Liver (tissue), 9 donors: ENCODE measurements around the gene ORC3. TPM values are rescaled to one million over a fixed set of nuclear protein-coding genes. Genes with fewer than 3 reads are reported as not detected.
"Not testable (repeated sequence)": the region's sequence is repeated elsewhere in the genome, so short reads cannot be mapped to it uniquely, and the experiment has no call there.

ENCODE experiments used
- DNase-seq: peaks from one replicate; pipeline ENCODE4 v3.0.0-alpha.2; 2017; ENCODE audit warnings: low spot score
- H3K27ac ChIP-seq, 2 donors: one replicate each; pipeline ENCODE4 v1.7.0; 2013; ENCODE audit warnings: inconsistent platforms in 2 of 2, low read length in 2 of 2, control low read depth in 1 of 2, low read depth in 1 of 2, mild to moderate bottlenecking in 1 of 2
- H3K27me3 ChIP-seq, 4 donors: one replicate each; pipeline versions ENCODE4 v1.6.1 to v1.7.0; 2013; ENCODE audit warnings: low read length in 3 of 4, inconsistent platforms in 1 of 4, mild to moderate bottlenecking in 1 of 4, moderate library complexity in 1 of 4; ENCODE audit not compliant: control insufficient read depth in 4 of 4, insufficient read depth in 4 of 4
- H3K36me3 ChIP-seq, 4 donors: one replicate each; pipeline versions ENCODE4 v1.6.1 to v1.7.0; 2013; ENCODE audit warnings: low read length in 3 of 4, mild to moderate bottlenecking in 3 of 4, low read depth in 1 of 4, moderate library complexity in 1 of 4; ENCODE audit not compliant: control insufficient read depth in 4 of 4, insufficient read depth in 3 of 4
- H3K4me1 ChIP-seq, 4 donors: one replicate each; pipeline versions ENCODE4 v1.6.1 to v1.7.0; 2013; ENCODE audit warnings: low read length in 3 of 4, mild to moderate bottlenecking in 3 of 4, moderate library complexity in 1 of 4; ENCODE audit not compliant: control insufficient read depth in 4 of 4, insufficient read depth in 4 of 4
- H3K4me3 ChIP-seq, 3 donors: one replicate each; pipeline versions ENCODE4 v1.6.1 to v1.7.0; 2013; ENCODE audit warnings: low read length in 3 of 3, control low read depth in 1 of 3, low read depth in 1 of 3, mild to moderate bottlenecking in 1 of 3
- H3K9ac ChIP-seq, 2 donors: one replicate each; pipeline ENCODE4 v1.7.0; 2013; ENCODE audit warnings: low read length in 2 of 2, mild to moderate bottlenecking in 2 of 2, moderate library complexity in 2 of 2, control low read depth in 1 of 2, low read depth in 1 of 2
- H3K9me3 ChIP-seq, 4 donors: one replicate each; pipeline versions ENCODE4 v1.6.1 to v1.7.0; 2013; ENCODE audit warnings: low read length in 3 of 4; ENCODE audit not compliant: control insufficient read depth in 4 of 4
- EGR1 ChIP-seq, 2 donors: IDR thresholded peaks; 2 replicates each; pipeline ENCODE4 v1.6.1; 2016 to 2018; ENCODE audit warnings: antibody characterized with exemption in 2 of 2, low read depth in 2 of 2
- FOXA1 ChIP-seq: IDR thresholded peaks from 2 replicates; pipeline ENCODE4 v1.6.1; 2016; ENCODE audit warnings: antibody characterized with exemption
- FOXA2 ChIP-seq: IDR thresholded peaks from 2 replicates; pipeline ENCODE4 v1.6.1; 2016; ENCODE audit warnings: antibody characterized with exemption
- GABPA ChIP-seq, 2 donors: IDR thresholded peaks in 1 of 2; conservative IDR thresholded peaks in 1 of 2; 2 replicates each; pipeline ENCODE4 v1.6.1; 2016; ENCODE audit warnings: antibody characterized with exemption in 2 of 2, mild to moderate bottlenecking in 1 of 2, moderate library complexity in 1 of 2
- HNF4A ChIP-seq, 2 donors: conservative IDR thresholded peaks; 2 replicates each; pipeline ENCODE4 v1.6.1; 2016; ENCODE audit warnings: antibody characterized with exemption in 2 of 2, mild to moderate bottlenecking in 2 of 2
- HNF4G ChIP-seq: IDR thresholded peaks from 2 replicates; pipeline ENCODE4 v1.6.1; 2016; ENCODE audit warnings: antibody characterized with exemption
- JUND ChIP-seq, 2 donors: IDR thresholded peaks; 2 replicates each; pipeline ENCODE4 v1.6.1; 2016; ENCODE audit warnings: antibody characterized with exemption in 2 of 2
- NR2F2 ChIP-seq: IDR thresholded peaks from 2 replicates; pipeline ENCODE4 v1.6.1; 2016; ENCODE audit warnings: antibody characterized with exemption
- RAD21 ChIP-seq, 2 donors: IDR thresholded peaks; 2 replicates each; pipeline ENCODE4 v1.6.1; 2016; ENCODE audit warnings: antibody characterized with exemption in 2 of 2, mild to moderate bottlenecking in 2 of 2
- RXRA ChIP-seq, 2 donors: IDR thresholded peaks; 2 replicates each; pipeline ENCODE4 v1.6.1; 2017 to 2018; ENCODE audit warnings: antibody characterized with exemption in 2 of 2, mild to moderate bottlenecking in 1 of 2
- SP1 ChIP-seq: IDR thresholded peaks from 2 replicates; pipeline ENCODE4 v1.6.1; 2018; ENCODE audit warnings: antibody characterized with exemption, mild to moderate bottlenecking
- TAF1 ChIP-seq: conservative IDR thresholded peaks from 2 replicates; pipeline ENCODE4 v1.6.1; 2016; ENCODE audit warnings: antibody characterized with exemption, mild to moderate bottlenecking
- YY1 ChIP-seq: IDR thresholded peaks from 2 replicates; pipeline ENCODE4 v1.6.1; 2016; ENCODE audit warnings: antibody characterized with exemption, mild to moderate bottlenecking
- WGBS: extraction: QIAGEN DNeasy Blood & Tissue Kit; methylation state at CpG from one replicate; pipeline ENCODE4 v1.1.7; 2013; 5-methylcytosine and 5-hydroxymethylcytosine counted together
- polyA plus RNA-seq, 2 donors: library from polyadenylated mRNA; stranded (reverse) in 1 of 2; unstranded in 1 of 2; fragments of 200-250 nt in 1 of 2; fragments of >200 nt in 1 of 2; fragmentation: Nextera tagmentation in 1 of 2; extraction: Ambion mirVana in 1 of 2; gene quantifications; one replicate each; pipeline versions ENCODE4 v1.2.1 to v1.2.3, GENCODE V29; 2013 to 2015
- total RNA-seq, 2 donors: library from RNA; depleted of rRNA; stranded (reverse); fragments of >200 nt; gene quantifications; one replicate each; pipeline ENCODE4 v1.2.3, GENCODE V29; 2014
- TF ChIP-seq, protein P1 (sequence below): IDR thresholded peaks from 2 replicates; pipeline ENCODE4 v1.6.1; 2016; ENCODE audit warnings: antibody characterized with exemption
- TF ChIP-seq, protein P2 (sequence below): fragments of 150-350 bp; IDR thresholded peaks from 2 replicates; pipeline ENCODE4 v1.5.1; 2017; ENCODE audit warnings: improper control_type of control experiment, low read depth, low read length; ENCODE audit not compliant: missing input control
- TF ChIP-seq, protein P3 (sequence below): IDR thresholded peaks from 2 replicates; pipeline ENCODE4 v1.6.1; 2016; ENCODE audit warnings: antibody characterized with exemption
- TF ChIP-seq, protein P4 (sequence below): IDR thresholded peaks from 2 replicates; pipeline ENCODE4 v1.6.1; 2016; ENCODE audit warnings: antibody characterized with exemption, mild to moderate bottlenecking
- donor health status: healthy.
- donor health status: healthy.
- donor health status: healthy.
- donor health status: healthy.
- donor health status: healthy.

ORC3 gene
- total and polyA plus RNA-seq, 4 donors: 5.2 to 14.5 (median 10.5) TPM

DNA sequence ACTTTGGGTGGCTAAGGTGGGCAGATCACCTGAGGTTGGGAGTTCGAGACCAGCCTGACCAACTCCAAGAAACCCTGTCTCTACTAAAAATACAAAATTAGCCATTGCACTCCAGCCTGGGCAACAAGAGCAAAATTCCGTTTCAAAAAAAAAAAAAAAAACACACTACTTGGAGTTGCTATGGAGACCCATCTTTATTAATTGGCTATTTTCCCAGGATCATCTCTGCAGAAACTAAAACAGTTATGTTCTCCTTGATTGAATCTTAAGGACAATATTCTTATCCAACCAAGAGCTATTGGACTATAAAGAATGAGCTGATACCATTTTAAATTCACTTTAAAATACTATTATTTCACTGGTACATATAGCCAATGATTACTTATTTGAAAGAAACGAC is 97.4 kb downstream of the ORC3 start:
- TF ChIP-seq GABPA (IDR thresholded peaks at IDR 0.05 in 1 of 2, conservative IDR thresholded peaks at IDR 0.05 in 1 of 2) (no peak), YY1 (no peak), SP1 (no peak), FOXA1 (no peak), RXRA (IDR thresholded peaks at IDR 0.05) (no peak), NR2F2 (no peak), HNF4G (no peak), HNF4A (conservative IDR thresholded peaks at IDR 0.05) (no peak), RAD21 (IDR thresholded peaks at IDR 0.05) (no peak), FOXA2 (no peak), EGR1 (IDR thresholded peaks at IDR 0.05; ENCODE audit: low read depth in 2 of 2) (no peak), JUND (IDR thresholded peaks at IDR 0.05) (no peak), TAF1 (no peak)
- TF ChIP-seq, protein P1, sequence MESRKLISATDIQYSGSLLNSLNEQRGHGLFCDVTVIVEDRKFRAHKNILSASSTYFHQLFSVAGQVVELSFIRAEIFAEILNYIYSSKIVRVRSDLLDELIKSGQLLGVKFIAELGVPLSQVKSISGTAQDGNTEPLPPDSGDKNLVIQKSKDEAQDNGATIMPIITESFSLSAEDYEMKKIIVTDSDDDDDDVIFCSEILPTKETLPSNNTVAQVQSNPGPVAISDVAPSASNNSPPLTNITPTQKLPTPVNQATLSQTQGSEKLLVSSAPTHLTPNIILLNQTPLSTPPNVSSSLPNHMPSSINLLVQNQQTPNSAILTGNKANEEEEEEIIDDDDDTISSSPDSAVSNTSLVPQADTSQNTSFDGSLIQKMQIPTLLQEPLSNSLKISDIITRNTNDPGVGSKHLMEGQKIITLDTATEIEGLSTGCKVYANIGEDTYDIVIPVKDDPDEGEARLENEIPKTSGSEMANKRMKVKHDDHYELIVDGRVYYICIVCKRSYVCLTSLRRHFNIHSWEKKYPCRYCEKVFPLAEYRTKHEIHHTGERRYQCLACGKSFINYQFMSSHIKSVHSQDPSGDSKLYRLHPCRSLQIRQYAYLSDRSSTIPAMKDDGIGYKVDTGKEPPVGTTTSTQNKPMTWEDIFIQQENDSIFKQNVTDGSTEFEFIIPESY: no peak
- TF ChIP-seq, protein P2, sequence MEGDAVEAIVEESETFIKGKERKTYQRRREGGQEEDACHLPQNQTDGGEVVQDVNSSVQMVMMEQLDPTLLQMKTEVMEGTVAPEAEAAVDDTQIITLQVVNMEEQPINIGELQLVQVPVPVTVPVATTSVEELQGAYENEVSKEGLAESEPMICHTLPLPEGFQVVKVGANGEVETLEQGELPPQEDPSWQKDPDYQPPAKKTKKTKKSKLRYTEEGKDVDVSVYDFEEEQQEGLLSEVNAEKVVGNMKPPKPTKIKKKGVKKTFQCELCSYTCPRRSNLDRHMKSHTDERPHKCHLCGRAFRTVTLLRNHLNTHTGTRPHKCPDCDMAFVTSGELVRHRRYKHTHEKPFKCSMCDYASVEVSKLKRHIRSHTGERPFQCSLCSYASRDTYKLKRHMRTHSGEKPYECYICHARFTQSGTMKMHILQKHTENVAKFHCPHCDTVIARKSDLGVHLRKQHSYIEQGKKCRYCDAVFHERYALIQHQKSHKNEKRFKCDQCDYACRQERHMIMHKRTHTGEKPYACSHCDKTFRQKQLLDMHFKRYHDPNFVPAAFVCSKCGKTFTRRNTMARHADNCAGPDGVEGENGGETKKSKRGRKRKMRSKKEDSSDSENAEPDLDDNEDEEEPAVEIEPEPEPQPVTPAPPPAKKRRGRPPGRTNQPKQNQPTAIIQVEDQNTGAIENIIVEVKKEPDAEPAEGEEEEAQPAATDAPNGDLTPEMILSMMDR: no peak
- TF ChIP-seq, protein P3, sequence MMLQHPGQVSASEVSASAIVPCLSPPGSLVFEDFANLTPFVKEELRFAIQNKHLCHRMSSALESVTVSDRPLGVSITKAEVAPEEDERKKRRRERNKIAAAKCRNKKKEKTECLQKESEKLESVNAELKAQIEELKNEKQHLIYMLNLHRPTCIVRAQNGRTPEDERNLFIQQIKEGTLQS: no peak
- TF ChIP-seq, protein P4, sequence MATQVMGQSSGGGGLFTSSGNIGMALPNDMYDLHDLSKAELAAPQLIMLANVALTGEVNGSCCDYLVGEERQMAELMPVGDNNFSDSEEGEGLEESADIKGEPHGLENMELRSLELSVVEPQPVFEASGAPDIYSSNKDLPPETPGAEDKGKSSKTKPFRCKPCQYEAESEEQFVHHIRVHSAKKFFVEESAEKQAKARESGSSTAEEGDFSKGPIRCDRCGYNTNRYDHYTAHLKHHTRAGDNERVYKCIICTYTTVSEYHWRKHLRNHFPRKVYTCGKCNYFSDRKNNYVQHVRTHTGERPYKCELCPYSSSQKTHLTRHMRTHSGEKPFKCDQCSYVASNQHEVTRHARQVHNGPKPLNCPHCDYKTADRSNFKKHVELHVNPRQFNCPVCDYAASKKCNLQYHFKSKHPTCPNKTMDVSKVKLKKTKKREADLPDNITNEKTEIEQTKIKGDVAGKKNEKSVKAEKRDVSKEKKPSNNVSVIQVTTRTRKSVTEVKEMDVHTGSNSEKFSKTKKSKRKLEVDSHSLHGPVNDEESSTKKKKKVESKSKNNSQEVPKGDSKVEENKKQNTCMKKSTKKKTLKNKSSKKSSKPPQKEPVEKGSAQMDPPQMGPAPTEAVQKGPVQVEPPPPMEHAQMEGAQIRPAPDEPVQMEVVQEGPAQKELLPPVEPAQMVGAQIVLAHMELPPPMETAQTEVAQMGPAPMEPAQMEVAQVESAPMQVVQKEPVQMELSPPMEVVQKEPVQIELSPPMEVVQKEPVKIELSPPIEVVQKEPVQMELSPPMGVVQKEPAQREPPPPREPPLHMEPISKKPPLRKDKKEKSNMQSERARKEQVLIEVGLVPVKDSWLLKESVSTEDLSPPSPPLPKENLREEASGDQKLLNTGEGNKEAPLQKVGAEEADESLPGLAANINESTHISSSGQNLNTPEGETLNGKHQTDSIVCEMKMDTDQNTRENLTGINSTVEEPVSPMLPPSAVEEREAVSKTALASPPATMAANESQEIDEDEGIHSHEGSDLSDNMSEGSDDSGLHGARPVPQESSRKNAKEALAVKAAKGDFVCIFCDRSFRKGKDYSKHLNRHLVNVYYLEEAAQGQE: no peak
- Histone ChIP-seq H3K27ac (peak overlapping the region in 1 of 2 donors; percentile 19), H3K4me1 (peaks cover 8 to 34% (median 18%) of the 10 kb centered on the region in 4 donors), H3K27me3 (no peaks in the 10 kb centered on the region), H3K36me3 (peaks cover 0 to 3% (median 0%) of the 10 kb centered on the region in 4 donors), H3K9me3 (no peaks in the 10 kb centered on the region), H3K4me3 (no peak overlapping the region), H3K9ac (no peak overlapping the region)
- 75% methylated on average over 3 of the region's 3 CpGs for WGBS
- DNase-seq: no peak

DNA sequence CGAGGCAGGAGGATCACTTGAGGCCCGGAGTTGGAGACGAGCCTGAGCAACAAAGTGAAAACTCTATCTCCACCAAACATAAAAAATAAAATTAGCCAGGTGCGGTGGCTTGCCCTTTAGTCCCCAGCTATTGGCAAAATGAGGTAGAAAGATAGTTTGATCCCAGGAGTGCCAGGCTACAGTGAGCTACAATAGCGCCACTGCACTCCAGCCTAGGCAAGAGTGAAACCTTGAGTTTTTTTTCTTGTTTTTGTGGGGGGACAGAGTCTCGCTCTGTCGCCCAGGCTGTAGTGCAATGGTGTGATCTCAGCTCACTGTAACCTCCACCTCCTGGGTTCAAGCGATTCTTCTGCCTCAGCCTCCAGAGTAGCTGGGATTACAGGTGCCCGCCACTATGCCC is 98.0 kb downstream of the ORC3 start:
- H3K9me3 ChIP-seq, H3K27me3 ChIP-seq, H3K27ac ChIP-seq, H3K9ac ChIP-seq, H3K36me3 ChIP-seq, DNase-seq, H3K4me3 ChIP-seq: not testable (repeated sequence)
- WGBS: 91% methylated on average over 9 of the region's 9 CpGs
- H3K4me1 ChIP-seq: peaks cover 10 to 36% (median 18%) of the 10 kb centered on the region in 4 donors
